K562 (cell line): ENCODE measurements around the gene PDE6D. TPM values are rescaled to one million over a fixed set of nuclear protein-coding genes. Genes with fewer than 3 reads are reported as not detected.

Experiments
- ATAC-seq: fragments of 200-7000 bp; cut with Tn5 transposase; 3 replicates; pipeline ENCODE4 v1.9.1; 2020; ENCODE audit warnings: moderate library complexity
- BruUV-seq: library from RNA; stranded (reverse); fragments of 400-500 nt; replicated peaks from 2 replicates; lab custom pipeline; 2021; lab: Mats Ljungman, UMichigan
- CTCF ChIA-PET: fragments of 300-600 bp; formaldehyde crosslinking; extraction: SDS; loops from one replicate; lab custom pipeline; 2021; ENCODE audit warnings: low intra/inter-chr PET ratio; lab: Yijun Ruan, JAX
- POLR2A ChIA-PET: fragments of 300-600, 350-650 bp; sonication (Branson Sonifier 250); formaldehyde crosslinking; extraction: SDS; loops from one replicate; lab custom pipeline; 2021; ENCODE audit warnings: antibody characterized with exemption, inconsistent platforms; lab: Yijun Ruan, JAX
- DNase-seq, 4 experiments: peaks; one replicate each; pipeline versions ENCODE4 v3.0.0 to v3.0.0-alpha.2; 2011 to 2018; ENCODE audit warnings: low spot score in 3 of 4, mixed read lengths in 3 of 4; ENCODE audit errors: extremely low read depth in 1 of 4
- FAIRE-seq: peaks from 2 replicates; lab custom pipeline; 2011; peaks lifted over from hg19 to GRCh38; lab: Jason Lieb, UNC
- H2AFZ ChIP-seq: 2 replicates; pipeline ENCODE4 v1.6.0; 2011; ENCODE audit warnings: low read depth, low read length, control low read depth, inconsistent platforms
- H3K27ac ChIP-seq: fragments of 200-600 bp; 3 replicates; pipeline ENCODE4 v1.8.0; 2011; ENCODE audit warnings: low read depth, mild to moderate bottlenecking, control low read depth, inconsistent platforms, low read length, moderate library complexity, mixed read lengths; ENCODE audit errors: extremely low read depth
- H3K27me3 ChIP-seq, 2 experiments: fragments of 300-600 bp in 1 of 2; 2 replicates in 1 of 2; 3 replicates in 1 of 2; pipeline versions ENCODE4 v1.6.0 to v1.8.0; 2011; ENCODE audit warnings: inconsistent platforms in 2 of 2, low read length in 2 of 2, mild to moderate bottlenecking in 1 of 2, mixed read lengths in 1 of 2, moderate library complexity in 1 of 2; ENCODE audit not compliant: control insufficient read depth in 2 of 2, insufficient read depth in 2 of 2
- H3K36me3 ChIP-seq: fragments of 300-600 bp; 3 replicates; pipeline ENCODE4 v1.8.0; 2011; ENCODE audit warnings: mild to moderate bottlenecking, low read length, inconsistent platforms; ENCODE audit not compliant: control insufficient read depth, insufficient read depth
- H3K4me1 ChIP-seq, 2 experiments: fragments of 200-600 bp in 1 of 2; replicated peaks in 1 of 2; 2 replicates in 1 of 2; 3 replicates in 1 of 2; pipeline versions ENCODE4 v1.5.1 to v1.8.0; 2011; ENCODE audit warnings: inconsistent platforms in 2 of 2, low read length in 2 of 2, mild to moderate bottlenecking in 1 of 2, mixed read lengths in 1 of 2, moderate library complexity in 1 of 2; ENCODE audit not compliant: control insufficient read depth in 2 of 2, insufficient read depth in 2 of 2
- H3K4me2 ChIP-seq: 2 replicates; pipeline ENCODE4 v1.6.1; 2011; ENCODE audit warnings: low read length, control low read depth, inconsistent platforms, mixed read lengths; ENCODE audit not compliant: insufficient read depth
- H3K4me3 ChIP-seq: fragments of 200-600 bp; sonication (generic), shearing (Covaris generic); 2 replicates; pipeline ENCODE4 v1.5.1; 2016; ENCODE audit warnings: control low read depth, inconsistent platforms
- H3K79me2 ChIP-seq: fragments of 200-600 bp; 3 replicates; pipeline ENCODE4 v1.8.0; 2011; ENCODE audit warnings: low read length, inconsistent platforms; ENCODE audit not compliant: control insufficient read depth, insufficient read depth
- H3K9ac ChIP-seq, 2 experiments: 2 replicates each; pipeline versions ENCODE4 v1.6.0 to v1.6.1; 2011; ENCODE audit warnings: low read depth in 2 of 2, low read length in 2 of 2, control low read depth in 1 of 2, inconsistent platforms in 1 of 2, mild to moderate bottlenecking in 1 of 2, mixed read lengths in 1 of 2; ENCODE audit not compliant: insufficient read depth in 1 of 2
- H3K9me1 ChIP-seq: one replicate; pipeline ENCODE4 v1.6.0; 2011; ENCODE audit warnings: inconsistent platforms, mild to moderate bottlenecking, low read length, moderate library complexity; ENCODE audit not compliant: control insufficient read depth, insufficient read depth
- H3K9me3 ChIP-seq: replicated peaks from 2 replicates; pipeline ENCODE4 v1.5.1; 2011; ENCODE audit warnings: low read depth, low read length, inconsistent platforms; ENCODE audit not compliant: control insufficient read depth, insufficient read depth
- H4K20me1 ChIP-seq: replicated peaks from 2 replicates; pipeline ENCODE4 v1.6.1; 2011; ENCODE audit warnings: low read length, inconsistent platforms, mixed read lengths; ENCODE audit not compliant: control insufficient read depth, insufficient read depth
- CBFA2T3 ChIP-seq: fragments of 450-650 bp; IDR thresholded peaks from 2 replicates; pipeline ENCODE4 v1.6.1; 2017
- CTCF ChIP-seq, 3 experiments: IDR thresholded peaks in 2 of 3; conservative IDR thresholded peaks in 1 of 3; 2 replicates each; pipeline ENCODE4 v1.5.1; 2011 to 2012; ENCODE audit warnings: low read length in 3 of 3, mild to moderate bottlenecking in 3 of 3, control low read depth in 2 of 3, improper control_type of control experiment in 1 of 3, inconsistent platforms in 1 of 3, low read depth in 1 of 3, mixed read lengths in 1 of 3, moderate library complexity in 1 of 3; ENCODE audit not compliant: insufficient read depth in 2 of 3
- CTCFL ChIP-seq: IDR thresholded peaks from 2 replicates; pipeline ENCODE4 v1.6.1; 2011; ENCODE audit warnings: borderline replicate concordance, low read depth, mild to moderate bottlenecking, moderate library complexity, low read length; ENCODE audit not compliant: insufficient read depth, poor library complexity, severe bottlenecking
- EGR1 ChIP-seq: fragments of 450-650 bp; conservative IDR thresholded peaks from 2 replicates; pipeline ENCODE4 v1.6.1; 2017; ENCODE audit warnings: mild to moderate bottlenecking
- HNRNPK ChIP-seq: fragments of 200-400 bp; formaldehyde crosslinking; IDR thresholded peaks from one replicate; pipeline ENCODE4 v1.6.1; 2018; ENCODE audit warnings: mild to moderate bottlenecking, low read depth, low read length; ENCODE audit not compliant: poor library complexity, severe bottlenecking
- JUND ChIP-seq, 2 experiments: IDR thresholded peaks; 2 replicates in 1 of 2; 3 replicates in 1 of 2; pipeline ENCODE4 v1.6.1; 2011; ENCODE audit warnings: borderline replicate concordance in 2 of 2, low read depth in 2 of 2, low read length in 2 of 2, improper control_type of control experiment in 1 of 2, missing biosample characterization in 1 of 2, missing genetic modification characterization in 1 of 2, missing genetic modification reagents in 1 of 2
- PCBP1 ChIP-seq: fragments of 200-400 bp; formaldehyde crosslinking; IDR thresholded peaks from 2 replicates; pipeline ENCODE4 v1.6.1; 2018; ENCODE audit warnings: mild to moderate bottlenecking, low read depth, low read length; ENCODE audit not compliant: poor library complexity, severe bottlenecking
- PPARD ChIP-seq: fragments of 250-450 bp; sonication (Bioruptor Pico); IDR thresholded peaks from 2 replicates; pipeline ENCODE4 v1.8.0; 2022; ENCODE audit warnings: inconsistent platforms, mild to moderate bottlenecking, moderate library complexity
- PTTG1 ChIP-seq: fragments of 450-650 bp; IDR thresholded peaks from 2 replicates; pipeline ENCODE4 v1.6.1; 2016; ENCODE audit warnings: low read depth, mild to moderate bottlenecking, missing genetic modification characterization, missing compliant biosample characterization
- TRIM25 ChIP-seq: fragments of 450-650 bp; IDR thresholded peaks from 2 replicates; pipeline ENCODE4 v1.7.0; 2016; ENCODE audit warnings: borderline replicate concordance
- ZBTB7A ChIP-seq: IDR thresholded peaks from 2 replicates; pipeline ENCODE4 v1.6.1; 2011; ENCODE audit warnings: low read depth, mild to moderate bottlenecking, low read length, moderate library complexity, borderline replicate concordance; ENCODE audit not compliant: control insufficient read depth
- ZFX ChIP-seq: sonication (generic); formaldehyde crosslinking; IDR thresholded peaks from 2 replicates; pipeline ENCODE4 v1.8.0; 2022; ENCODE audit warnings: mild to moderate bottlenecking, missing genetic modification reagents, moderate library complexity
- ZNF830 ChIP-seq: fragments of 250-450 bp; sonication (Bioruptor Pico); IDR thresholded peaks from 2 replicates; pipeline ENCODE4 v1.5.0; 2021; ENCODE audit warnings: mild to moderate bottlenecking
- WGBS: fragments of 100-300 bp; shearing (Covaris generic); methylation state at CpG from one replicate; pipeline ENCODE4 v1.1.6; 2016; ENCODE audit warnings: low coverage, mixed read lengths; ENCODE audit not compliant: insufficient coverage; ENCODE audit errors: missing lambda C conversion rate; 5-methylcytosine and 5-hydroxymethylcytosine counted together
- in situ Hi-C: fragments of 300-500 bp; cut with MboI; formaldehyde crosslinking; loops from 4 replicates; pipeline ENCODE4 v1.15.0; 2018; ENCODE audit warnings: inconsistent platforms, mixed read lengths
- intact Hi-C: fragments of 100-400 bp; cut with micrococcal nuclease; formaldehyde crosslinking; loops from 2 replicates; pipeline ENCODE4 v1.14.2; 2022
- polyA plus RNA-seq, 8 experiments: library from polyadenylated mRNA; depleted of rRNA in 4 of 8; stranded (reverse) in 5 of 8; unstranded in 3 of 8; fragments of >200 nt; fragmentation: Nextera tagmentation in 2 of 8; fragmentation: Illumina TruSeq in 1 of 8; extraction: Ambion mirVana in 2 of 8; extraction: Trizol in 1 of 8; gene quantifications; 2 replicates each; pipeline versions ENCODE4 v1.2.1 to v1.2.3, GENCODE V29; 2011 to 2014; ENCODE audit warnings: inconsistent platforms in 1 of 8, missing spikeins in 1 of 8
- total RNA-seq, 7 experiments: library from RNA; depleted of rRNA in 6 of 7; stranded (reverse); fragments of >200 nt in 6 of 7; fragmentation: Illumina TruSeq in 2 of 7; extraction: Trizol in 2 of 7; gene quantifications; 2 replicates each; pipeline versions ENCODE4 v1.2.1 to v1.2.3, GENCODE V29; 2011 to 2021; ENCODE audit warnings: low replicate concordance in 1 of 7

The PDE6D gene
- total and polyA plus RNA-seq, 9 of the 15 experiments (the other 6 are each of a cell fraction or from before 2014, with no cell fraction given) = 0.65 to 11.6 (median 7.0) TPM

GRCh38 chr2:231715988-231716616, 65.0 kb downstream of the PDE6D start:
- Histone ChIP-seq H3K9ac (peak overlapping the region in 1 of 2 experiments; percentile 83; a peak in 3 of 4 replicates), H3K4me2 (peak overlapping the region; percentile 61), H2AFZ (peak overlapping the region; percentile 70), H3K9me1 (peaks cover 7% of the 10 kb centered on the region), H3K9me3 (no peaks in the 10 kb centered on the region), H3K79me2 (peaks cover 18% of the 10 kb centered on the region), H3K27ac (peak overlapping the region; percentile 66), H3K4me1 (peaks cover 32 to 46% of the 10 kb centered on the region in 2 experiments; a peak in 4 of 5 replicates), H3K27me3 (no peaks in the 10 kb centered on the region), H4K20me1 (peaks cover 30% of the 10 kb centered on the region), H3K36me3 (peaks cover 21% of the 10 kb centered on the region), H3K4me3 (no peak overlapping the region)
- ChIA-PET CTCF (interaction anchor here (0.7 to 4.1 kb wide), 4 partner anchors 39 to 153 kb away, joined by 3 to 45 read pairs (median 15); no protein-coding TSS in a partner anchor), POLR2A (interaction anchor here (0.6 to 1.4 kb wide), 4 partner anchors 8 to 95 kb away, joined by 3 to 6 read pairs (median 5); no protein-coding TSS in a partner anchor)
- BruUV-seq = no TSS peak
- intact Hi-C loops = loop anchor here (1.0 to 2.0 kb wide), 4 partner anchors 39 to 153 kb away; partner anchors contain the start of gene COPS7B
- FAIRE-seq (peak; percentile 82), DNase-seq (peak; percentile 25 to 79 (median 46)), ATAC-seq (peak; percentile 4)
- WGBS = 48% methylated on average over 5 of the region's 8 CpGs
- in situ Hi-C loops = no loop called here
- TF ChIP-seq ZFX (CRISPR knock-in tag) (0 out of 2 replicates have a peak, but pooled peaks have one; percentile 16), ZNF830 (no peak), PCBP1 (no peak), EGR1 (no peak), TRIM25 (no peak), CTCF (IDR thresholded peaks at IDR 0.05 in 2 of 3, conservative IDR thresholded peaks at IDR 0.05 in 1 of 3; ENCODE audit: insufficient read depth in 2 of 3, low read depth in 1 of 3, low read length in 3 of 3) (no peak), CBFA2T3 (0 out of 2 replicates have a peak, but pooled peaks have one; percentile 30), PTTG1 (tag) (no peak), HNRNPK (no peak), JUND (IDR thresholded peaks at IDR 0.05; ENCODE audit: borderline replicate concordance, low read depth, low read length) (peak; percentile 30; the same call in 1 of the 2 replicates), JUND (tag; IDR thresholded peaks at IDR 0.05; ENCODE audit: borderline replicate concordance, low read depth, low read length) (no peak; the same call in 2 of the 3 replicates), ZBTB7A (peak; percentile 64; the same call in 1 of the 2 replicates), CTCFL (no peak), PPARD (CRISPR knock-in tag) (no peak)
